MCF 10A (cell line): ENCODE measurements around the gene S100PBP. TPM values are rescaled to one million over a fixed set of nuclear protein-coding genes. Genes with fewer than 3 reads are reported as not detected.

Experiments
- BruUV-seq: library from RNA; stranded (reverse); fragments of 400-500 nt; replicated peaks from 2 replicates; lab custom pipeline; 2021; lab: Mats Ljungman, UMichigan
- CTCF ChIA-PET: fragments of 300-600 bp; sonication (Branson Sonifier 250); formaldehyde crosslinking; extraction: SDS; loops from one replicate; lab custom pipeline; 2021; ENCODE audit warnings: antibody characterized with exemption, inconsistent platforms; lab: Yijun Ruan, JAX
- POLR2A ChIA-PET: fragments of 300-600, 350-650 bp; sonication (Branson Sonifier 250); formaldehyde crosslinking; extraction: SDS; loops from one replicate; lab custom pipeline; 2020; ENCODE audit warnings: antibody characterized with exemption, inconsistent platforms; lab: Yijun Ruan, JAX
- DNase-seq: peaks from one replicate; pipeline ENCODE4 v3.0.0-alpha.2; 2018; ENCODE audit not compliant: unreplicated experiment
- H3K27ac Mint-ChIP-seq: one replicate; pipeline ENCODE4 v1.8.0; 2022; ENCODE audit warnings: mild to moderate bottlenecking, low read depth, mixed read lengths; ENCODE audit not compliant: unreplicated experiment
- H3K27me3 Mint-ChIP-seq: one replicate; pipeline ENCODE4 v1.8.0; 2022; ENCODE audit warnings: mixed read lengths; ENCODE audit not compliant: insufficient read depth, unreplicated experiment
- H3K36me3 Mint-ChIP-seq: one replicate; pipeline ENCODE4 v1.8.0; 2022; ENCODE audit warnings: mild to moderate bottlenecking, moderate library complexity, mixed read lengths; ENCODE audit not compliant: insufficient read depth, unreplicated experiment
- H3K4me1 Mint-ChIP-seq: one replicate; pipeline ENCODE4 v1.8.0; 2022; ENCODE audit warnings: mixed read lengths; ENCODE audit not compliant: insufficient read depth, unreplicated experiment
- H3K4me3 Mint-ChIP-seq: one replicate; pipeline ENCODE4 v1.8.0; 2022; ENCODE audit warnings: mild to moderate bottlenecking, moderate library complexity, mixed read lengths; ENCODE audit not compliant: unreplicated experiment
- H3K9me3 Mint-ChIP-seq: one replicate; pipeline ENCODE4 v1.8.0; 2022; ENCODE audit warnings: mixed read lengths; ENCODE audit not compliant: unreplicated experiment
- CTCF ChIP-seq: fragments of 200-600 bp; IDR thresholded peaks from one replicate; pipeline ENCODE4 v1.8.0; 2022; ENCODE audit warnings: antibody characterized with exemption, mild to moderate bottlenecking; ENCODE audit not compliant: unreplicated experiment
- intact Hi-C: fragments of 100-400 bp; cut with micrococcal nuclease; formaldehyde crosslinking; loops from 2 replicates; pipeline ENCODE4 v1.14.1; 2022
- total RNA-seq: library from RNA; stranded (reverse); gene quantifications from 2 replicates; pipeline ENCODE4 v1.2.3, GENCODE V29; 2022

S100PBP gene
- total RNA-seq, 1 experiment from 2014 or later: 24.4 TPM

- peaks cover 40% of the 10 kb centered on the region for H3K27me3 Mint-ChIP-seq
- POLR2A ChIA-PET: no interaction called here
Observed at GRCh38 chr1:32894019-32894600, 76.7 kb downstream of the S100PBP start.

GRCh38 chr1:32894681-32895080, 77.2 kb downstream of the S100PBP start:
- CTCF ChIA-PET: interaction anchor here (0.6 to 0.9 kb wide), 2 partner anchors 23 to 1690 kb away, joined by 3 to 5 read pairs; no protein-coding TSS in a partner anchor
- BruUV-seq: no TSS peak
- Mint-ChIP-seq H3K27ac (no peak overlapping the region), H3K36me3 (no peaks in the 10 kb centered on the region), H3K27me3 (peaks cover 40% of the 10 kb centered on the region), H3K4me3 (no peak overlapping the region), H3K4me1 (no peaks in the 10 kb centered on the region), H3K9me3 (no peaks in the 10 kb centered on the region)
- TF ChIP-seq CTCF: no peak
- intact Hi-C loops: no loop called here
- no peak for DNase-seq
- POLR2A ChIA-PET: no interaction called here

More at GRCh38 chr1:32894019-32894600, 76.7 kb downstream of the S100PBP start:
- Mint-ChIP-seq H3K9me3 (no peaks in the 10 kb centered on the region), H3K36me3 (no peaks in the 10 kb centered on the region), H3K27ac (no peak overlapping the region), H3K4me3 (no peak overlapping the region), H3K4me1 (no peaks in the 10 kb centered on the region)
- no TSS peak for BruUV-seq
- DNase-seq: no peak
- CTCF ChIA-PET: interaction anchor here (0.6 kb wide), 2 partner anchors 123 to 373 kb away, joined by 3 read pairs; no protein-coding TSS in a partner anchor
- intact Hi-C loops: no loop called here
- no peak for TF ChIP-seq CTCF

DNA sequence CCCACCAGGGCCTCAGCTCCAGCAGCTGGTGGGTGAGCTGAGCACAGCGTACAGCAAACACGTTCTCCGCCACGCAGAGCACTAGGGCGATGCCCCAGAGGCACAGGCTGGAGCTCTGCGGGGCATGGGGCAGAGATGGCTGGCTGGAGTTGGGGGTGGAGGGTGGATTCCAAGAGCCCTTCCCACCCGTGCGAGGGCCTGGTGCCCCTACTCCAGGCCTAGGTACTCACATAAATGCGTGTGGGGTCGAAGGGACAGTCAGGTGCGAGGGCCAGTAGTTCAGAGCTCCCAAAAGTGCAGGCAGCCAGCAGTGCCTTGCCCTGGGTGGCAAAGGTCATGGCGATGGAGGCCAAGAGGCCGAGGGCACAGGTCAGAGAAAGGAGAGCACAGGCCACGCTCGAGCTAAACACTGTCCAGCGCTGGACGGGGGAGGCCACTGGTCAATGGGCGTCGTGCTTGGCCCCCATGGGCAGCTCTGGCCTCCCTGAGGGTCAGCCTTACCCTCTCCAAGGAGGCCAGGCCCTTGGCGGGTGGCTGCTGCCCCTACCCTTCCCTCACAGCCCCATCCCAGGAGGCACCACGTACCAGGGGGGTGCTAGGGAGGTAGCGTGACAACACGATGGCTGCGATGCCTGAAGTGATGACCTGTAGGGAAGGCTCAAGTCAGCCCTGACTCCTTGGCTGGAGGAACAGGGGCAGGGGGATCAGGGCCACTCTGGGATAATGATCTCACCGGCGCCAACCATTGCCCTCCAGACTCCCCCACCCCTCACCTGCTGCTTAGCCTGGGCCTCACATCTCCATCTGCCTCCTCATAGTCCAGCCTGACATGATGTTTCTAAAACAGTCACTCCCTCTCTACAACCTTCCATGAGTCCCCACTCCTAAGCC, 78.1 kb downstream of the S100PBP start:
- ChIA-PET POLR2A (no interaction called here), CTCF (interaction anchor here (0.6 to 1.5 kb wide), 5 partner anchors 19 to 1691 kb away, joined by 3 to 5 read pairs (median 3); no protein-coding TSS in a partner anchor)
- TF ChIP-seq CTCF: no peak
- H3K9me3 Mint-ChIP-seq: no peaks in the 10 kb centered on the region
- DNase-seq: no peak
- no TSS peak for BruUV-seq
- peaks cover 31% of the 10 kb centered on the region for H3K27me3 Mint-ChIP-seq
- intact Hi-C loops: no loop called here
- no peak overlapping the region for H3K4me3 Mint-ChIP-seq
- H3K36me3 Mint-ChIP-seq: no peaks in the 10 kb centered on the region
- H3K27ac Mint-ChIP-seq: no peak overlapping the region
- H3K4me1 Mint-ChIP-seq: no peaks in the 10 kb centered on the region

- H3K27me3 Mint-ChIP-seq: peaks cover 22% of the 10 kb centered on the region
- intact Hi-C loops: no loop called here
- no peak overlapping the region for H3K27ac Mint-ChIP-seq
- H3K4me3 Mint-ChIP-seq: no peak overlapping the region
- no TSS peak for BruUV-seq
- DNase-seq: no peak
- ChIA-PET CTCF (interaction anchor here (1.1 to 1.5 kb wide), 3 partner anchors 19 to 23 kb away, joined by 3 to 6 read pairs (median 4); no protein-coding TSS in a partner anchor), POLR2A (no interaction called here)
- H3K4me1 Mint-ChIP-seq: no peaks in the 10 kb centered on the region
- H3K36me3 Mint-ChIP-seq: no peaks in the 10 kb centered on the region
- TF ChIP-seq CTCF: no peak
- no peaks in the 10 kb centered on the region for H3K9me3 Mint-ChIP-seq
Observed at GRCh38 chr1:32896451-32896850, 79.0 kb downstream of the S100PBP start.
